DLD1 (cell line): Measurements from ENCODE around the gene RNF150.

Source experiments
- in situ Hi-C: cut with HindIII; loops from 2 replicates; pipeline ENCODE4 v1.10.0; 2017; ENCODE audit warnings: low sequenced_read_pairs

The RNF150 gene

GRCh38 chr4:140986045-140986444 lies 147.2 kb downstream of the RNF150 start:
- in situ Hi-C loops = no loop called here

- in situ Hi-C loops = no loop called here
Observed at GRCh38 chr4:140982613-140983340, 150.5 kb downstream of the RNF150 start.

- in situ Hi-C loops = no loop called here
Observed at GRCh38 chr4:140980426-140981200, 152.7 kb downstream of the RNF150 start.

- in situ Hi-C loops = no loop called here
Observed at GRCh38 chr4:140976768-140977167, 156.5 kb downstream of the RNF150 start.

GRCh38 chr4:140971077-140971792 lies 162.0 kb downstream of the RNF150 start:
- in situ Hi-C loops = no loop called here

- in situ Hi-C loops = no loop called here
Observed at GRCh38 chr4:140969296-140969695, 164.0 kb downstream of the RNF150 start.

GRCh38 chr4:140968371-140968770 lies 164.9 kb downstream of the RNF150 start:
- in situ Hi-C loops = no loop called here

- in situ Hi-C loops = no loop called here
Observed at GRCh38 chr4:140963883-140964282, 169.4 kb downstream of the RNF150 start.

GRCh38 chr4:140955641-140956040 lies 177.6 kb downstream of the RNF150 start:
- in situ Hi-C loops = no loop called here

GRCh38 chr4:140952717-140953116 lies 180.6 kb downstream of the RNF150 start:
- in situ Hi-C loops = no loop called here

- in situ Hi-C loops = no loop called here
Observed at GRCh38 chr4:140947506-140947905, 185.8 kb downstream of the RNF150 start.

GRCh38 chr4:140945106-140945505 lies 188.2 kb downstream of the RNF150 start:
- in situ Hi-C loops = no loop called here

- in situ Hi-C loops = no loop called here
Observed at GRCh38 chr4:140944572-140944971, 188.7 kb downstream of the RNF150 start.

GRCh38 chr4:140944199-140944515 lies 189.1 kb downstream of the RNF150 start:
- in situ Hi-C loops = no loop called here

- in situ Hi-C loops = no loop called here
Observed at GRCh38 chr4:140943486-140944198, 189.6 kb downstream of the RNF150 start.

- in situ Hi-C loops = no loop called here
Observed at GRCh38 chr4:140940589-140940988, 192.7 kb downstream of the RNF150 start.

- in situ Hi-C loops = no loop called here
Observed at GRCh38 chr4:140937866-140938265, 195.4 kb downstream of the RNF150 start.

GRCh38 chr4:140935254-140935653 lies 198.0 kb downstream of the RNF150 start:
- in situ Hi-C loops = no loop called here

GRCh38 chr4:140932501-140933045 lies 200.7 kb downstream of the RNF150 start:
- in situ Hi-C loops = no loop called here

- in situ Hi-C loops = no loop called here
Observed at GRCh38 chr4:140931911-140932310, 201.4 kb downstream of the RNF150 start.

GRCh38 chr4:140930557-140930956 lies 202.7 kb downstream of the RNF150 start:
- in situ Hi-C loops = no loop called here
